T-helper 17 cell (primary cell): ENCODE results near the gene NUPR2. TPM values are rescaled to one million over a fixed set of nuclear protein-coding genes. Genes with fewer than 3 reads are reported as not detected.
"Not testable (repeated sequence)": the region's sequence is repeated elsewhere in the genome, so short reads cannot be mapped to it uniquely, and the experiment has no call there.

Experiments used
- ATAC-seq: fragments of 150-1000 bp; cut with Tn5 transposase; 2 replicates; pipeline ENCODE4 v1.10.0; 2021; ENCODE audit warnings: mild to moderate bottlenecking, moderate library complexity
- DNase-seq, 3 donors: peaks; one replicate each; pipeline versions ENCODE4 v3.0.0 to v3.0.0-alpha.2; 2020 to 2021
- H3K9me3 ChIP-seq: one replicate; pipeline ENCODE4 v1.7.0; 2013; ENCODE audit warnings: low read length, mild to moderate bottlenecking; ENCODE audit not compliant: control insufficient read depth, poor library complexity, severe bottlenecking
- H3K27ac Mint-ChIP-seq: one replicate; pipeline ENCODE4 v1.8.0; 2022; ENCODE audit warnings: mild to moderate bottlenecking, moderate library complexity, mixed read lengths
- H3K27me3 Mint-ChIP-seq: one replicate; pipeline ENCODE4 v1.8.0; 2022; ENCODE audit warnings: mixed read lengths
- H3K36me3 Mint-ChIP-seq: one replicate; pipeline ENCODE4 v1.8.0; 2022; ENCODE audit warnings: low read depth, mixed read lengths
- H3K4me1 Mint-ChIP-seq: one replicate; pipeline ENCODE4 v1.8.0; 2022; ENCODE audit warnings: mild to moderate bottlenecking, mixed read lengths
- H3K4me3 Mint-ChIP-seq: one replicate; pipeline ENCODE4 v1.8.0; 2022; ENCODE audit warnings: mild to moderate bottlenecking, moderate library complexity, mixed read lengths
- total RNA-seq, 4 donors: library from RNA in 2 of 4; stranded (reverse) in 2 of 4; gene quantifications; one replicate each; pipeline ENCODE4 v1.2.3 and lab custom pipeline; 2022 to 2026

NUPR2 gene
- total RNA-seq, 2 donors from 2014 or later, result not detected

- H3K27me3 Mint-ChIP-seq, DNase-seq, H3K36me3 Mint-ChIP-seq, H3K4me3 Mint-ChIP-seq, H3K9me3 ChIP-seq, ATAC-seq: not testable (repeated sequence)
- Mint-ChIP-seq H3K27ac (peak overlapping the region; percentile 8), H3K4me1 (peaks cover 17% of the 10 kb centered on the region)
These were observed 12.1 kb downstream of the NUPR2 start for GRCh38 chr7:56104138-56104537.

GRCh38 chr7:56099653-56100052 lies 16.6 kb downstream of the NUPR2 start:
- ATAC-seq, result no peak
- no peak for DNase-seq
- no peaks in the 10 kb centered on the region for H3K27me3 Mint-ChIP-seq
- no peak overlapping the region for H3K4me3 Mint-ChIP-seq
- no peak overlapping the region for H3K27ac Mint-ChIP-seq
- H3K9me3 ChIP-seq, result no peaks in the 10 kb centered on the region
- H3K36me3 Mint-ChIP-seq, result peaks cover 2% of the 10 kb centered on the region
- peaks cover 2% of the 10 kb centered on the region for H3K4me1 Mint-ChIP-seq

- not testable (repeated sequence) for H3K27ac Mint-ChIP-seq, H3K4me1 Mint-ChIP-seq, DNase-seq
These were observed 17.8 kb downstream of the NUPR2 start for GRCh38 chr7:56098187-56099008.

GRCh38 chr7:56097700-56098099 lies 18.5 kb downstream of the NUPR2 start:
- no peak for DNase-seq
- Mint-ChIP-seq H3K27ac (no peak overlapping the region), H3K36me3 (peaks cover 2% of the 10 kb centered on the region), H3K4me1 (peaks cover 2% of the 10 kb centered on the region), H3K4me3 (no peak overlapping the region), H3K27me3 (no peaks in the 10 kb centered on the region)
- H3K9me3 ChIP-seq, result no peaks in the 10 kb centered on the region
- no peak for ATAC-seq

More at GRCh38 chr7:56098187-56099008, 17.8 kb downstream of the NUPR2 start:
- not testable (repeated sequence) for H3K9me3 ChIP-seq, H3K4me3 Mint-ChIP-seq, H3K27me3 Mint-ChIP-seq, ATAC-seq, H3K36me3 Mint-ChIP-seq

- ATAC-seq (peak; percentile 14), DNase-seq (no peak)
- Mint-ChIP-seq H3K4me1 (peaks cover 2% of the 10 kb centered on the region), H3K27me3 (no peaks in the 10 kb centered on the region), H3K36me3 (no peaks in the 10 kb centered on the region), H3K27ac (peak within 1 kb of the TSS; percentile 54), H3K4me3 (no peak within 1 kb of the TSS)
- H3K9me3 ChIP-seq, result no peaks in the 10 kb centered on the region
These were observed 23.3 kb downstream of the NUPR2 start, which contains the start of gene PHKG1 for GRCh38 chr7:56092789-56093531. TSS of gene PHKG1 (minus strand) at chr7:56092952. CDS start at chr7:56088941, 4,011 bp downstream.

- H3K4me1 Mint-ChIP-seq, H3K9me3 ChIP-seq, H3K4me3 Mint-ChIP-seq, DNase-seq, H3K36me3 Mint-ChIP-seq, H3K27me3 Mint-ChIP-seq, ATAC-seq: not testable (repeated sequence)
- H3K27ac Mint-ChIP-seq, result peak overlapping the region; percentile 19
These were observed 23.8 kb downstream of the NUPR2 start for GRCh38 chr7:56092388-56092787.

- peak overlapping the region; percentile 90 for H3K27ac Mint-ChIP-seq
- no peaks in the 10 kb centered on the region for H3K9me3 ChIP-seq
- H3K4me1 Mint-ChIP-seq, result peaks cover 2% of the 10 kb centered on the region
- no peak for ATAC-seq
- no peak overlapping the region for H3K4me3 Mint-ChIP-seq
- no peak for DNase-seq
- H3K27me3 Mint-ChIP-seq, result no peaks in the 10 kb centered on the region
- H3K36me3 Mint-ChIP-seq, result no peaks in the 10 kb centered on the region
These were observed 24.6 kb downstream of the NUPR2 start for GRCh38 chr7:56091591-56091990.

- Mint-ChIP-seq H3K27me3 (no peaks in the 10 kb centered on the region), H3K27ac (no peak overlapping the region), H3K4me3 (no peak overlapping the region), H3K4me1 (peaks cover 2% of the 10 kb centered on the region), H3K36me3 (no peaks in the 10 kb centered on the region)
- DNase-seq (no peak), ATAC-seq (no peak)
- H3K9me3 ChIP-seq, result no peaks in the 10 kb centered on the region
These were observed 28.8 kb downstream of the NUPR2 start for GRCh38 chr7:56087445-56087844.

- Mint-ChIP-seq H3K4me3 (no peak overlapping the region), H3K4me1 (peaks cover 2% of the 10 kb centered on the region), H3K36me3 (no peaks in the 10 kb centered on the region), H3K27me3 (no peaks in the 10 kb centered on the region), H3K27ac (no peak overlapping the region)
- DNase-seq, result no peak
- H3K9me3 ChIP-seq, result no peaks in the 10 kb centered on the region
- no peak for ATAC-seq
These were observed 29.5 kb downstream of the NUPR2 start for GRCh38 chr7:56086761-56087160.

GRCh38 chr7:56083150-56083785 lies 32.9 kb downstream of the NUPR2 start:
- Mint-ChIP-seq H3K27me3 (no peaks in the 10 kb centered on the region), H3K36me3 (no peaks in the 10 kb centered on the region), H3K4me3 (no peak overlapping the region), H3K27ac (no peak overlapping the region), H3K4me1 (no peaks in the 10 kb centered on the region)
- no peak for DNase-seq
- ATAC-seq, result no peak
- no peaks in the 10 kb centered on the region for H3K9me3 ChIP-seq

- H3K4me1 Mint-ChIP-seq, result no peaks in the 10 kb centered on the region
- no peak overlapping the region for H3K27ac Mint-ChIP-seq
- H3K36me3 Mint-ChIP-seq, result no peaks in the 10 kb centered on the region
- no peaks in the 10 kb centered on the region for H3K9me3 ChIP-seq
- H3K4me3 Mint-ChIP-seq, result no peak overlapping the region
- no peak for ATAC-seq
- no peaks in the 10 kb centered on the region for H3K27me3 Mint-ChIP-seq
- no peak for DNase-seq
These were observed 34.4 kb downstream of the NUPR2 start for GRCh38 chr7:56081626-56082340.

GRCh38 chr7:56080726-56081435 lies 35.3 kb downstream of the NUPR2 start:
- not testable (repeated sequence) for H3K4me3 Mint-ChIP-seq, H3K9me3 ChIP-seq, H3K36me3 Mint-ChIP-seq, DNase-seq, H3K4me1 Mint-ChIP-seq, H3K27me3 Mint-ChIP-seq, ATAC-seq
- H3K27ac Mint-ChIP-seq, result peak overlapping the region; percentile 21
